HG03175 (cell line): ENCODE measurements around the gene RTTN.
"Not testable (repeated sequence)": the region's sequence is repeated elsewhere in the genome, so short reads cannot be mapped to it uniquely, and the experiment has no call there.

Experiments
- ATAC-seq: cut with Tn5 transposase; IDR thresholded peaks from one replicate; pipeline ENCODE4 v1.9.1; 2021; ENCODE audit warnings: mild to moderate bottlenecking, moderate library complexity; ENCODE audit not compliant: unreplicated experiment

Gene RTTN, protein sequence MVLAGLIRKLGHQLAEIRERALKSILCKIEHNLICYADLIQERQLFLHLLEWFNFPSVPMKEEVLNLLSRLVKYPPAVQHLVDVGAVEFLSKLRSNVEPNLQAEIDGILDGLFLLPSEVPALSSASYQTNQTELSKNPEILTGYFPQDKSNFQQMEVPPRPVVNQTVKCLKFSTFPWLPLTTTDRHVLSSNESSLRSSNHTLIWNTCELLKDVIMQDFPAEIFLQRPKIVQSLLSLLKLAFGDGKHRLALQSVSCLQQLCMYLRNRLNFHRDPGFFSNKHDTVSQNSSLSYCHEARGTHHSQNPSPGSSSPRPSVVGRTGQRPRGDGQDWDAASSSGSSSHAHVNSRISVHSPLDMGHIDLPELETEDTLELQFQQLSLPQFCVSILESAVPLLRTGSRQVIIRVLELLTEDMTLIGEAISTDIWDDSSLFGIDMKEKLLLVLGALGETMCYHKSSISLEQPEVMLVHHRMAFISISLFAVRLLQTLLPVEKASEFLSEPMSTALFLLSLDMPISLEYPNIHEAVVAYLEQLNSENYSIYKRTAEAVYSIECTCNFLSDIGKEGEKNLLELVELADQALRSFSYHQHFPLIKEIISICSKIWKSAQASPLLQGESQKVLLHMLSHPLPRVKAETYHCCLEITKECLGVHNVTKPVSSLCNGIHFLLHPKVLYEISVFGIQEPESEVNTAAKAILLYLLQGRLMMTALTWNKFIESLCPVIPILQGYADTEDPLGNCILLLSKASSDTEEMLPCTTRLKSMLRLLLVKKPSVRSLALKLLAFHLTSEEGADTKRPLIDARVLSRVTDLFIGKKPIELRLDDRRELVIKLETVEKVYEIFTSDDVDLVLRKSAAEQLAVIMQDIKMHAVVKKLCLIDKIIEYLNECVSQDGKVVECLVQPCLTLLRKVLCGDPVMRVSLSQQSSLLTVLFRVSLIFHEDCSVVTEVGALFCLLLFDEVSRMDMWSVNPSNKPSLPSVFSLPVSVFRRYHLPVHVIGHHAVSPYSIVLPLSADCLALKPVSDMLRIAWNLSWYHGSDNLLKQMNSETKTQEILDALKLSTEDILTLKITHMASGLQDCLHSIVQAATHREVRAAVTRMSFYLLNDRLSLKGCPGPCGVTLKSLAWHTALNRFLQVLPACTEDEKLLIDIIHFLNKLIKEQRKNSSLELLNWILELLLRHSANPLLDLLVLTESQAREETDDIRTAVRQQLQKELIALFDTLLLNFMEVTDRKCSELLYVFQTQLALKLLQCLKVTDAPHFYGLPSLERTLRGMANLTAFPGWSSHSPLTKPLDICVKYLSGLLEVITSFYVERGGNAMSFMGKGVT (N-terminal part only)

DNA sequence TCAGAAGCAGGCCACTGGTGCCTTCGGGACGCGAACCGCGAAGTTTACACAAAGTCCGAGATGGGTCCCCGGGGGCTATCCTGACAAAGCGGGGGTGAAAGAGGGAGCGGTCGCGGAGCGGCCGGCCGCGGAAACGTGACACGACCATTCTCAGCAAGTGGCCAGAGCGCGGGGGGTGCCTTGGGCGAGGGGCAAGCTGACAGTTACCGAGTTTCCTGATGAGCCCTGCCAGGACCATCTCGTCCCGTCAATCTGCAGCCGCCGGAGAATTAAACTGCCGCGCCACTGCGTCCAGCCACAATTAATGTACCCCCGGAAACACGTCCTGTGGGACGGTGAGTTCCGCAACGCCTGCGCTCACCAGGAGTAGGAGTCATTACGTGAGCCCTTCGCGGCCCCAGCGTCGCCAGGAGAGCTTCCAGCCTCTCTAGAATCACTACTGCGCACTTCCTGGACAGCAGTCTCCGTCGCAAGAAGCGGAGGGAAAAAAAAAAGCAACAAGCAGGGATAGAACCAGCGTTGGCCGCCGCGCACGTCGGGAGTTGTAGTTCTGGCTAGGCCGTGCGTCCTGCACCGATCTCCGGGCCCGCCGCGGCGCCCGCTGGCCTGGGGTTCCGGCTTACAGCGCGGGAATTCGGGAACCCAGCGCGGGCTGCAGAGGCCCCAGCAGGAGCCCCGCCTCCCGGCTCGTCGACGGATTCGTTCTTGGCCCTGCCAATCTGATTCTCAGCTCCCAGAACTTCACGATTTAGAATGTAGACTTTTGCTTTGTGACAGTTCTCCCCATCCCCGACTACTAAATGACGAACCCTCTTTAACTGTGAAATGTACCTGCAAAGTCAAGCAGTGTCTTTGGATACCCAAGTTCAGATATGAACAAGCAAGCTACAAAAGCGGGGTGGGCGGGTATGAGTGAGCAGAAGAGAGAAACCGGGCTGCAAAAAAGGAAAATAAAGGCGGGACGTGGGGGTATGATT lies at the start of gene RTTN:
Gene RTTN (minus strand): TSS at position 267 of the 977 bp plus-strand sequence. CDS start 29 bp downstream, at position 238.
- peak; percentile 96 for ATAC-seq

DNA sequence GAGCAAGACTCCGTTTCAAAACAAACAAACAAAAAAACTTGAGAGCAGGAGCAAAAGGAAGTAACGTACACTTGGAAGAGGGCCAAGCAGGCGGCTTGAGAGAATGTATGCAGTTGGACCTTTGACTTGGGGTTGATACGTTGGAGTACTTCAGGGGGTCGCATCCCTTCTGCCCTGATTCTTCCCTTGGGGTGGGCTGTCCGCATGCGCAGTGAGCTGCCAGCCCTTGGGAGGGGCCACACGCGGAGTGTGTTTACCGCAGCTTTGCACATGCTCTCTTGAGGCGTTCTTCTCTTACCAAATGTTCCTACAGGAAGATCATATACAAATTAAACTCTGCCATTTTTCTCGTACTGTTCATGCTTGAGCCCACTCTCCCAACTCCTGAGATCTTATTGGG lies 45.3 kb upstream of the RTTN start:
- ATAC-seq, result no peak

DNA sequence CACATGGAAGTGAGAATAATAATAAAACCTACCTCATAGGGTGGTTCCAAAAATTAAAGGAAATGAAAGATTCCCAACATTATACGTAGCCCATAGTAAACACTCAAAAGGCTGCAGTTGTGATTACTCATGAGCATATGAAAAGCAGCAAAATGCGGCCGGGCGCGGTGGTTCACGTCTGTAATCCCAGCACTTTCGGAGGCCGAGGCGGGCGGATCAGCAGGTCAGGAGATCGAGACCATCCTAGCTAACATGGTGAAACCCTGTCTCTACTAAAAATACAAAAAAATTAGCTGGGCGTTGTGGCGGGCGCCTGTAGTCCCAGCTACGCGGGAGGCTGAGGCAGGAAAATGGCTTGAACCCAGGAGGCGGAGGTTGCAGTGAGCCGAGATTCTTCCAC lies 44.4 kb upstream of the RTTN start:
- not testable (repeated sequence) for ATAC-seq

DNA sequence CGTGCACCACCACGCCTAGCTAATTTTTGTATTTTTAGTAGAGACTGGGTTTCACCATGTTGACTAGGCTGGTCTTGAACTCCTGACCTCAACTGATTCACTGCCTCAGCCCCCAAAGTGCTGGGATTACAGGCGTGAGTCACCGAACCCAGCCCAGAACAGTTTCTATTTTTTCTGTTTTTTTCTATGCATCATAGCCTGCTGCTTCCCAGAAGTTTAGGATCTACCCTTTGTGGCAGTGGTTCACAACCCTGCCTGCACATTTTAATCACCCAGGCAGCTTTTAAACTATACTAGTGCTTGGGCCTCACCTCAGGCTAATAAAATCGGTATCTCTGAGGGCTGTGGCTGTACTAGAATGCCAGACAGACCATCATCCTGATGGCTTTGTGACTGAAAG lies 43.6 kb upstream of the RTTN start:
- no peak for ATAC-seq

DNA sequence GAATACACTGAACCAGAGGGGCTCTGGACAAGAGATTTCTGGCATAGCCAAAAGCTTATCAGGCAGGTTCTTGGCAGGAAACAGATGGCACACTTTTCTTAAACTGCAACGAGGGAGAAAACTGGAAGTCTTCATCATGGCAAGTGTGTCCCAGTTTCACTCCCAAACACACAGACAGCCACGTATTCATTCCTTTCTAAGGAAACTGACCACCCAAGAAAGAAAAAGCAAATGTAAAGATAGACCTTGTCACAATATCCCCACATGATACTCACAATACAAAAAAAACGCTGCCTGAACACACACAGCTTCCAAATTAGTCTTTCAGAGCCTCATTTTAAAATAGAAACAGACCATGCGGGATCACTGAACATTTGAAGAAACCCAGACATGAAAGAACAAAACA lies 40.6 kb upstream of the RTTN start:
- no peak for ATAC-seq

DNA sequence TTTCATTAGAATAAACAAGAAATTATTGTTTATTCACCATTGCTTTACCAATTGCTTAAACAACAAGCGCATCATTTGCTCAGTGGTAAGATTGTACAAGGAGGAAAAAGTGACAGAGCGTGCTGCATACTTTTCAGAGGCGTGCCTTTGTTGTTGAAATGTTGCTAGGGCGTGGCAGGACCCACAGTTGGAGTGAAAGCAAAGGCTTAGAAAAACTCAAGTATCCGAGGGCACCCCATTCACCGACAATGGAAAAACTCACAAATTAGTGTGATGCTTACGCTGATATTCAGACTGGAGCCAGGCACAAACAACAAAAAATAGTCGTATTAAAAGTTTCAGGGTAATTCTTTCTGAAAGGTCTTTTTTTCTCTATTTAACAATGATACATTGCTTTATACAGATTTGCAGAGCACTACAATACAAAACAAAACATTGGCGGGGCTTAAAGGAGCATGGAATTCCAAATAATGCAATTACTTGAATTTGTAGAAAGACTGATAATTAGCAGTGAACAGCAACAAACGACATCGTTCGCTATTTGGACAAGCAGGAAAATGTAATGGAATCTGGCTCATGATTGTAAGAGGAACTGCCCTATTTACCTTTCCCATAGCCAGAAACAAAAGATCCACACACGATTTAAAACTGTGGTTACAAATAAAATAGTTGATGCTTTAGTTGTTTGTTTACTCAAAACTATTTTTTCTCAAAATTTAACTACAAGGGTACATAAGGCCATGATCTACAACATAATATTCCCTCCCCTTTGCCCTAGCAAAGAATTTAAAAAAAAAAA lies 37.8 kb upstream of the RTTN start:
- no peak for ATAC-seq

DNA sequence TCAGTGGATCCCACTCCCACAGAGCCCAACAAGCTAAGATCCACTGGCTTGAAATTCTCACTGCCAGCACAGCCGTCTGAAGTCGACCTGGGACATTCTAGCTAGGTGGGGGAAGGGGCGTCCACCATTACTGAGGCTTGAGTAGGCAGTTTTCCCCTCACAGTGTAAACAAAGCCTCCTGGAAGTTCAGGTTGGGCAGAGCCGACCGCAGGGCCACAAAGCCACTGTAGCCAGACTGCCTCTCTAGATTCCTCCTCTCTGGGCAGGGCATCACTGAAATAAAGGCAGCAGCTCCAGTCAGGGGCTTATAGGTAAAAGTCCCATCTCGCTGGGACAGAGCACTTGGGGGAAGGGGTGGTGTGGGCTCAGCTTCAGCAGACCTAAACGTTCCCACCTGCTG lies 31.4 kb upstream of the RTTN start:
- not testable (repeated sequence) for ATAC-seq

DNA sequence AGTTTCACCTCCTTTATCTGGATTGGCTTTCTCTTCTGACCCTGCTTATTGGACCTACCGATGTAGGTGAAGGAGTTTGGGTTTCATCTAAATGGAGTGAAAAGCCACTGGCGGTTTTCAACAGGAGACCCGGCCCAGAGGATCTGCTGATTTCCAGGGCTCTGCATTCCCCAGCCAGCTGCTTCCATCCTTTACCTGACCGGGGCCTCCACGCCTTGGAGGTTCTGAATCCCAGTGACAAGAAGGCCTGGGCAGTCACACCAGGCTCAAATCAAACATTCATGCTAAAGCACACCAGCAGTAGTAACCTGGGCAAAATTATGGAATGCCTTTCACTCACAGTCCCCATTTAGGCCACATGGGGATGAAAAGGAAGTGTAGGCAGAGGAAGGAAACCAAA lies 30.0 kb upstream of the RTTN start:
- no peak for ATAC-seq

DNA sequence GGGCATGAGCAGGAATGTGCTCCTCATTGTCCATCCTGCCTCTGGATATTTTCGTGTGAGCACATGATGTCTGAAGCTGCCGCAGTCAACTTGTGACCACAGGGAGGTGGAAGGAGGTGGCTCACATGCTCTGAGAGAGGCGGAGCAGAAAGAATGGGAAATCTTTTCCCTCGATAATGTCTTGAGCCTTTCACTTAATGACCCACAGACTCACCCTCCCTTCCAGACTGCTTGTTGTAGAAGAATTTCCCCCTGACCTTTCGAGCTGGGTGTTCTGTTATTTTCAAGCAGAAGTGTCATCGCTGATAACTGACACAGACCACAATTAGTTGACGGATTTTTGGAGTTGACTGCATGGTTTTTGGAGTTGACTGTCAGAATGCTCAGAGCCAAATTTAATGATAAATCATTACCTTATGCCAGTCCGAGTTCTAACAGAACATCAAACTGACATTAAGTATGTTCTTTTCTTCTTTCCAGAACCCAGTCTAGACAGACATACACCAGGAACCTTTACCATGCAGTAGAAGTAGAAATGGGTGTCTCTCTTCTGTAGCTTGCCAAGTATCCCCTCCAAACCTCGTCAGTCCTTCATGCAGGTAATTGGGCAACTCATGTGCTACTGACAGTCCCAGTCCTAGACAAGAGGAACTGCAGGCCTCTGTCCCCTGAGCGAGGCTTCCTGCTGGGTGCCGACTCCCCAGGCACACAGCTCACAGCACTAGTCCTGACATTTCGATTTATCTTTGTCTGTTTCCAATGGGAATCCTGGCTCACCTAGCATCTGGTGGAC lies 29.4 kb upstream of the RTTN start:
- no peak for ATAC-seq

DNA sequence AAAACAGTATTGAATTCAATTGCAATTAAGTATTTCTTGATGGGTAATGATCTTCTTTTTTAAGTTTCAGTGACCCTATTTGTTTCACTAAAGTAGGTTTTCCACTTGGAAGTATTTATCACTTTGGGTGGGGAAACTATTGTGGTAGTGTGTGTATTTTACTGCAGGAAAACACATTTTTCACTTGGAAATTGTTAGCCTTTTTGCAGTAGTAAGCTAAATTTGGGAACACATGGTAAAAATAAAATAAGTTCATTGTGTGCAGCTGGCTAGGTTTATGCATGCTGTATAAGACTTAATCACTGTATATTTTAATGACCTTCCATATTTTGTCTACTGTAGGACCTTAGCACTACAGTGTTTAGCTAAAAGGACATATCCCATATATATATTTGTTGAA lies 28.5 kb upstream of the RTTN start:
- no peak for ATAC-seq

DNA sequence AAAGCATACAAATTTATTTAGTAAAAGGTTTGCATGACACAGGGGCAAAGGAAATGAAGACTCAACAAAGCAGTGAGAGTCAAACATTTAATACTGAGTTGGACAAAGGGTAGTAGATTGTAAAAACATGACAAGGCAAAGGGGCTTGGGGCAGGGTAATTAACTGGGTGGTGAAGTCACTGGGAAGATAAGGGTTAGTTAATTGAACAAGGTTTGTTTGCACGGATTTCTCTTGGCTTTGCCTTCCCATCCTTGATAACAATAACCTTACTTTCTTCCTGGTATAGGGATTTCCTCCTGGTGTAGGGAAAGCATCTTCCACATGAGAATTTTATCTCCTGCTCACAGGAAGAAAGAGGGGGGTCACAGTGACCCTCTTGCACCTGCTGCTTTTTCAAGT lies 26.8 kb upstream of the RTTN start:
- ATAC-seq, result no peak

DNA sequence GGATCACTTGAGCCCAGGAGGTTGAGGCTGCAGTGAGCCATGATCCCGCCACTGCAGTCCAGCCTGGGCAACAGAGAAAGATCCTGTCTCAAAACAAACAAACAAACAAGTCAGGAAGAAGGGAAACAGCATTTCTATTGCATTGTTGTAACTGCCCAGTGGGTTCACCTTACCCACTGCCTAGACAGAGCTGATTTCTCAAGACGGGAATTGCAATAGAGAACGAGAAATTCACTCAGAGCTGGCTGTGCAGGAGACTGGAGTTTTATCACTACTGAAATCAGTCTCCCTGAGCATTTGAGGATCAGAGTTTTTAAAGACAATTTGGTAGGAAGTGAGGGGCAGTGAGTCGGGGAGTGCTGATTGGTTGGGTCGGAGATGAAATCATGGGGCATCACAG lies 24.2 kb upstream of the RTTN start:
- no peak for ATAC-seq

DNA sequence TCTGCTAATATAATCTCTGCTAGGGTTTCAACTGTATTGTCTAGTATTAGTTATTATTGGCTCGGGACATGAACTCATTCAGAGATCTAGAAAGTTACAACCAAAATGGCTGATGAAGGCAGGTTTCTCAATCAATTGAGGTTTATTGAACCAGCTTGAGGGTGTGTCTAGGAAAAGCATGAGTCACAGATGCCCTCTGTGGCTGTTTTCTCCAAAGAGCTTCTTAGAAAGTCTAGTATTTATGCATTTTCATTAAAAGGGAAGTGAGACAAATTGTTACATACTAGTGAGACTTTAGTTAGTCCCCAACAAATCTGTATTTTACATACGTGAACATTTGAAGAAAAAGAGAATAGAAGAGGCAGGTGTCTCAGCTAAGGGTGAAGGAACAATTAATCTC lies 23.0 kb upstream of the RTTN start:
- ATAC-seq, result no peak

DNA sequence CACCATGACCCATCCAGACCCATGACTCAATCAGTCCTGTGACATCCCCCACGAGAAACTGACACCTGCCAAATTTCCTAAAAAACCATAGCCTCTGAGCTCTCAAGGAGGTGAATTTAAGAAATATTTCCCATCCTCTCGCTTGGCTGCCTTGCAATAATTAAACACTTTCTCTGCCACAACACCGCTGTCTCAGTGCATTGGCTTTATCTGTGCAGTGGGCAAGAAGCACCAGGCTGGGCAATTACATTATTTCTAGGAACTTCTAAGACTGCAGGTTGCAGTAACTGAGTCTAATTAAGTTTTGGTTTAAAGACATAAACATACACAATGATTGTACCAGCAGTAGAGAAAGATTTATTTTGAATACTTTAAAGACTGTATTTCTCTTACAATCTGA lies 22.0 kb upstream of the RTTN start:
- ATAC-seq, result no peak

DNA sequence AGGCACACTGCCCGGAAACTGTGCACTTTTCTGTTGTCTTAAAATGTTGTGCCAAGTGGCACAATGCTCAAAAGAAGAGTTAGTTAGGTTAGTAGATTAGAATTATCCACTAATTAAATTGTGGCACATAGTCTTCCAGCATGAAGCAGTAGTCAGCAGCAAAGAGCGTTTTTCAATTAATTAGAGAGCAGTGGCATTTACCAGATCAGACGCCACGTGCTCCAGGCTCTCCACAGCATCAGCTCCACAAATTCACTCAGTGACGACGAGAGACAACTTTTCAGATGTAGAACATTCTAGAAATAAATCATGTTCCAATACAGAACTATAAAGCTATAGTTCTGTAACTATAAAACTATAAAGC lies 16.4 kb upstream of the RTTN start:
- ATAC-seq, result no peak

DNA sequence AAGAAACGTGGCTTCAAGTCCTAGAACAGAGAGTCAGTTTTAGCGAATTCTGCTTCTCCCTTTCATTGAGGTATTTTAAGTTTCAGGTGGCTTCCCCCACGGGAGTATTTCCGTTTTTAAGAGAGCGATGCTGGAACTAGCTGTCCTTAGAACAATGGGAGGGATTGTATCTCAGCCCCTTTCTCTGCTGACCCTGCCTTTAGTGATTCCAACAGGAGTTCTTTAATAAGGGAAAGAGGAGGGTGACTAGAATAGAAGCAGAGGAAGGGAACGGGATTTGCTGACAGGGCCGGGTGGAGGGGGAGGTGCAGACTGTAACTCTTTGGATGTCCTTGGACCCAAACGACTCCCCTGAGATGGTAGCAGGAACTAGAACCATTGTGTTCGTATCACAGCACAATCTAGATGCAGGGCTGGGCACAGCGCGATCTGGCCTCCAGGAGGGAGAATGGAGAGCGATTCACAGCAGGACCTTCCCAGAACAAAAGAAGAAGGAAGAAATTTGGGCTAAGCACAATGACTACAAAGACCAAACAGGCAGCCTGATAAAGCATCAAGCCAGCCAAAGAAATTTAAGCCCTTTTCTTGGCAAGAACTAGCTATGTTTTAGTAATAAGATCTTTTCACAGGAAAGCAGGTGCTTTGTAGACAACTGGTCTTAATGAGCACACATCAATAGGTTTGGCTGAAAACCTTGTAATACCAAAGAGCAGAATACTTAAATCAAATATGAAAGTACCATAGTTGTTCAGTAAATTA lies 15.8 kb upstream of the RTTN start:
- no peak for ATAC-seq

DNA sequence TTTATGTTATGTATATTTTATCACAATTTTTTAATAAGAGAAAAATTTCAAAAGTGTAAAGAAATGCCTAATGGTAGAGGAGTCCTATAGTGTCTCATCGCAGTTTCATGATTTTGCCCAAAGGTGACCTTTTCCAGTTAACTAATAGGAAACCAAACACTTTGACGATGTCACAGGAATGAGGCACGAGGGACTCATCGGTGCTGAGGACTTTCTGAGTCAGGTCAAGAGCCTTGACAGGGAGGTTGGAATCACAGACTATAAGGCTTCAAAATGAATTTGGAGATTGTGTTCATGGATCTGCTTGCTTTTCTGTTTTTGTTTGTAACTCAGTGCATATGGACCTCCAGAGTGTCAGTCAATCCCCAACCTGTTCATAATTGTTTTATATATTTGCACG lies 15.1 kb upstream of the RTTN start:
- ATAC-seq, result no peak

DNA sequence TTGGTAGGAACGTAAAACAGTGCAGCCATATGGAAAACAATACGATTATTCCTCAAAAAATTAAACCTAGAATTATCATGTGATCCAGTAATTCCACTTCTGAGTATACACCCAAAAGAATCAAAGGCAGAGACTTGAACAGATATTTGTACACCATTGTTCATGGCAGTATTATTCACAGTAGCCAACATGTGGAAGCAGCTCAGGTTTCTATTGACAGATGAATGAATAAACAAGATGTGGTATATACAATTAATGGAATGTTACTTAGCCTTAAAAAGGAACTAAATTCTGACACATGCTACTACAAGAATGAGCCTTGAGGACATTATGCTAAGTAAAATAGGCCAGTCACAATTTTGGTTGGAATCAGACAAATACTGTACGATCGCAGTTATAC lies 14.2 kb upstream of the RTTN start:
- no peak for ATAC-seq
